Measurements from ENCODE around the gene NEO1. TPM values are rescaled to one million over a fixed set of nuclear protein-coding genes. Genes with fewer than 3 reads are reported as not detected.

Gene NEO1
- total RNA-seq, 1 donor from 2014 or later: 5.6 TPM

GRCh38 chr15:73333001-73333400 lies 280.7 kb downstream of the NEO1 start:
- Mint-ChIP-seq H3K4me1 (ENCODE audit: low read depth) (no peaks in the 10 kb centered on the region), H3K36me3 (ENCODE audit: low read depth) (no peaks in the 10 kb centered on the region), H3K27me3 (ENCODE audit: insufficient read depth) (no peaks in the 10 kb centered on the region), H3K4me3 (no peak overlapping the region), H3K9me3 (no peaks in the 10 kb centered on the region), H3K27ac (no peak overlapping the region)
- intact Hi-C loops (cut with micrococcal nuclease): no loop called here
- DNase-seq (ENCODE audit: low spot score): no peak

GRCh38 chr15:73334086-73334485 lies 281.8 kb downstream of the NEO1 start:
- no peaks in the 10 kb centered on the region for H3K36me3 Mint-ChIP-seq (ENCODE audit: low read depth)
- no peaks in the 10 kb centered on the region for H3K9me3 Mint-ChIP-seq
- H3K4me3 Mint-ChIP-seq: no peak overlapping the region
- no peak for DNase-seq (ENCODE audit: low spot score)
- H3K4me1 Mint-ChIP-seq (ENCODE audit: low read depth): no peaks in the 10 kb centered on the region
- no peaks in the 10 kb centered on the region for H3K27me3 Mint-ChIP-seq (ENCODE audit: insufficient read depth)
- intact Hi-C loops (cut with micrococcal nuclease): no loop called here
- no peak overlapping the region for H3K27ac Mint-ChIP-seq

- H3K9me3 Mint-ChIP-seq: no peaks in the 10 kb centered on the region
- intact Hi-C loops (cut with micrococcal nuclease): no loop called here
- H3K4me1 Mint-ChIP-seq (ENCODE audit: low read depth): no peaks in the 10 kb centered on the region
- no peaks in the 10 kb centered on the region for H3K36me3 Mint-ChIP-seq (ENCODE audit: low read depth)
- H3K27ac Mint-ChIP-seq: no peak overlapping the region
- DNase-seq (ENCODE audit: low spot score): no peak
- no peaks in the 10 kb centered on the region for H3K27me3 Mint-ChIP-seq (ENCODE audit: insufficient read depth)
- H3K4me3 Mint-ChIP-seq: no peak overlapping the region
These were observed 282.8 kb downstream of the NEO1 start for GRCh38 chr15:73335026-73335425.

GRCh38 chr15:73335471-73335870 lies 283.2 kb downstream of the NEO1 start:
- DNase-seq (ENCODE audit: low spot score): no peak
- Mint-ChIP-seq H3K4me1 (ENCODE audit: low read depth) (no peaks in the 10 kb centered on the region), H3K27me3 (ENCODE audit: insufficient read depth) (no peaks in the 10 kb centered on the region), H3K4me3 (no peak overlapping the region), H3K27ac (no peak overlapping the region), H3K36me3 (ENCODE audit: low read depth) (no peaks in the 10 kb centered on the region), H3K9me3 (no peaks in the 10 kb centered on the region)
- intact Hi-C loops (cut with micrococcal nuclease): no loop called here

- H3K4me3 Mint-ChIP-seq: no peak overlapping the region
- H3K4me1 Mint-ChIP-seq (ENCODE audit: low read depth): no peaks in the 10 kb centered on the region
- intact Hi-C loops (cut with micrococcal nuclease): no loop called here
- no peaks in the 10 kb centered on the region for H3K9me3 Mint-ChIP-seq
- H3K36me3 Mint-ChIP-seq (ENCODE audit: low read depth): no peaks in the 10 kb centered on the region
- DNase-seq (ENCODE audit: low spot score): no peak
- no peak overlapping the region for H3K27ac Mint-ChIP-seq
- no peaks in the 10 kb centered on the region for H3K27me3 Mint-ChIP-seq (ENCODE audit: insufficient read depth)
These were observed 284.5 kb downstream of the NEO1 start for GRCh38 chr15:73336756-73337155.

- Mint-ChIP-seq H3K27me3 (ENCODE audit: insufficient read depth) (no peaks in the 10 kb centered on the region), H3K36me3 (ENCODE audit: low read depth) (no peaks in the 10 kb centered on the region), H3K4me3 (no peak overlapping the region), H3K27ac (no peak overlapping the region), H3K4me1 (ENCODE audit: low read depth) (no peaks in the 10 kb centered on the region), H3K9me3 (no peaks in the 10 kb centered on the region)
- no peak for DNase-seq (ENCODE audit: low spot score)
- intact Hi-C loops (cut with micrococcal nuclease): no loop called here
These were observed 284.9 kb downstream of the NEO1 start for GRCh38 chr15:73337187-73337586.

- intact Hi-C loops (cut with micrococcal nuclease): no loop called here
- Mint-ChIP-seq H3K27ac (no peak overlapping the region), H3K36me3 (ENCODE audit: low read depth) (no peaks in the 10 kb centered on the region), H3K4me3 (no peak overlapping the region), H3K27me3 (ENCODE audit: insufficient read depth) (no peaks in the 10 kb centered on the region), H3K9me3 (peaks cover 3% of the 10 kb centered on the region), H3K4me1 (ENCODE audit: low read depth) (no peaks in the 10 kb centered on the region)
- no peak for DNase-seq (ENCODE audit: low spot score)
These were observed 285.8 kb downstream of the NEO1 start for GRCh38 chr15:73338058-73338457.

GRCh38 chr15:73338606-73339374 lies 286.5 kb downstream of the NEO1 start:
- peaks cover 9% of the 10 kb centered on the region for H3K9me3 Mint-ChIP-seq
- intact Hi-C loops (cut with micrococcal nuclease): no loop called here
- DNase-seq (ENCODE audit: low spot score): no peak
- H3K27me3 Mint-ChIP-seq (ENCODE audit: insufficient read depth): no peaks in the 10 kb centered on the region
- no peaks in the 10 kb centered on the region for H3K36me3 Mint-ChIP-seq (ENCODE audit: low read depth)
- H3K27ac Mint-ChIP-seq: no peak overlapping the region
- H3K4me1 Mint-ChIP-seq (ENCODE audit: low read depth): no peaks in the 10 kb centered on the region
- H3K4me3 Mint-ChIP-seq: no peak overlapping the region

- H3K36me3 Mint-ChIP-seq (ENCODE audit: low read depth): no peaks in the 10 kb centered on the region
- H3K4me3 Mint-ChIP-seq: no peak overlapping the region
- intact Hi-C loops (cut with micrococcal nuclease): no loop called here
- no peaks in the 10 kb centered on the region for H3K4me1 Mint-ChIP-seq (ENCODE audit: low read depth)
- H3K27me3 Mint-ChIP-seq (ENCODE audit: insufficient read depth): no peaks in the 10 kb centered on the region
- DNase-seq (ENCODE audit: low spot score): no peak
- H3K27ac Mint-ChIP-seq: no peak overlapping the region
- H3K9me3 Mint-ChIP-seq: peaks cover 9% of the 10 kb centered on the region
These were observed 288.4 kb downstream of the NEO1 start for GRCh38 chr15:73340502-73341192.

- intact Hi-C loops (cut with micrococcal nuclease): no loop called here
- H3K27ac Mint-ChIP-seq: no peak overlapping the region
- no peak overlapping the region for H3K4me3 Mint-ChIP-seq
- peaks cover 1% of the 10 kb centered on the region for H3K27me3 Mint-ChIP-seq (ENCODE audit: insufficient read depth)
- no peaks in the 10 kb centered on the region for H3K4me1 Mint-ChIP-seq (ENCODE audit: low read depth)
- DNase-seq (ENCODE audit: low spot score): no peak
- no peaks in the 10 kb centered on the region for H3K36me3 Mint-ChIP-seq (ENCODE audit: low read depth)
- peaks cover 9% of the 10 kb centered on the region for H3K9me3 Mint-ChIP-seq
These were observed 289.8 kb downstream of the NEO1 start for GRCh38 chr15:73341886-73342600.

GRCh38 chr15:73344056-73344455 lies 291.8 kb downstream of the NEO1 start:
- Mint-ChIP-seq H3K27me3 (ENCODE audit: insufficient read depth) (peaks cover 5% of the 10 kb centered on the region), H3K9me3 (peaks cover 9% of the 10 kb centered on the region), H3K4me3 (no peak overlapping the region), H3K36me3 (ENCODE audit: low read depth) (no peaks in the 10 kb centered on the region), H3K27ac (no peak overlapping the region), H3K4me1 (ENCODE audit: low read depth) (no peaks in the 10 kb centered on the region)
- intact Hi-C loops (cut with micrococcal nuclease): no loop called here
- no peak for DNase-seq (ENCODE audit: low spot score)

- no peak overlapping the region for H3K27ac Mint-ChIP-seq
- no peaks in the 10 kb centered on the region for H3K4me1 Mint-ChIP-seq (ENCODE audit: low read depth)
- no peak for DNase-seq (ENCODE audit: low spot score)
- H3K36me3 Mint-ChIP-seq (ENCODE audit: low read depth): no peaks in the 10 kb centered on the region
- H3K4me3 Mint-ChIP-seq: no peak overlapping the region
- intact Hi-C loops (cut with micrococcal nuclease): no loop called here
- peaks cover 9% of the 10 kb centered on the region for H3K9me3 Mint-ChIP-seq
- H3K27me3 Mint-ChIP-seq (ENCODE audit: insufficient read depth): peaks cover 5% of the 10 kb centered on the region
These were observed 293.4 kb downstream of the NEO1 start for GRCh38 chr15:73345658-73346057.

- Mint-ChIP-seq H3K4me1 (ENCODE audit: low read depth) (no peaks in the 10 kb centered on the region), H3K9me3 (peaks cover 9% of the 10 kb centered on the region), H3K27ac (no peak overlapping the region), H3K27me3 (ENCODE audit: insufficient read depth) (peaks cover 5% of the 10 kb centered on the region), H3K36me3 (ENCODE audit: low read depth) (no peaks in the 10 kb centered on the region), H3K4me3 (no peak overlapping the region)
- intact Hi-C loops (cut with micrococcal nuclease): no loop called here
- DNase-seq (ENCODE audit: low spot score): peak; percentile 37
These were observed 294.6 kb downstream of the NEO1 start for GRCh38 chr15:73346735-73347312.

All from activated T-helper 1 cell treated with anti-CD3 and anti-CD28 coated beads, Interleukin-12 subunit alpha, Interleukin-12 subunit beta, Interleukin-2, Interleukin-4 antibody, amounts not matched to agents 30 ng/mL and 10 ng/mL and 1 ng/mL, durations not matched to agents 14 hours and 24 hours and 36 hours (primary cell).